HCT116 (cell line): ENCODE data around the gene GRM3. TPM values are rescaled to one million over a fixed set of nuclear protein-coding genes. Genes with fewer than 3 reads are reported as not detected.

Source experiments
- ATAC-seq: fragments of 200-7000 bp; cut with Tn5 transposase; 2 replicates; pipeline ENCODE4 v1.9.1; 2020; ENCODE audit warnings: mild to moderate bottlenecking, moderate library complexity
- BruUV-seq: library from RNA; stranded (reverse); fragments of 400-500 nt; replicated peaks from 2 replicates; lab custom pipeline; 2021; lab: Mats Ljungman, UMichigan
- CTCF ChIA-PET: fragments of 300-600 bp; sonication (Branson Sonifier 250); formaldehyde crosslinking; loops from one replicate; lab custom pipeline; 2021; ENCODE audit warnings: antibody characterized with exemption; lab: Charles Lee
- POLR2A ChIA-PET: fragments of 300-600, 350-600 bp; sonication (Branson Sonifier 250); formaldehyde crosslinking; loops from one replicate; lab custom pipeline; 2021; ENCODE audit warnings: antibody characterized with exemption; lab: Charles Lee
- RAD21 ChIA-PET, 2 experiments: fragments of 300-600 bp; sonication (Branson Sonifier 250); formaldehyde crosslinking; loops; one replicate each; lab custom pipeline; 2023; ENCODE audit warnings: low total read pairs in 2 of 2; ENCODE audit not compliant: uncharacterized antibody in 2 of 2, unreplicated experiment in 2 of 2, low non-redundant PET in 1 of 2; lab: Charles Lee
- DNase-seq: peaks from one replicate; pipeline ENCODE4 v3.0.0-alpha.2; 2010; ENCODE audit warnings: low read depth, low spot score
- H2AFZ ChIP-seq: fragments of 200-600 bp; shearing (Covaris generic), sonication (generic); 2 replicates; pipeline ENCODE4 v1.6.1; 2017; ENCODE audit warnings: low read depth, mixed run types, mixed read lengths, antibody characterized with exemption, low read length; ENCODE audit not compliant: poor library complexity, severe bottlenecking
- H3K27ac ChIP-seq: 2 replicates; pipeline ENCODE4 v1.5.1; 2012; ENCODE audit warnings: low read depth, low read length
- H3K27me3 ChIP-seq: fragments of 200-600 bp; sonication (generic); 2 replicates; pipeline ENCODE4 v1.6.1; 2016; ENCODE audit warnings: mixed run types, low read length, mixed read lengths; ENCODE audit not compliant: insufficient read depth
- H3K36me3 ChIP-seq, 2 experiments: fragments of 200-500 bp in 1 of 2; fragments of 200-600 bp in 1 of 2; sonication (Bioruptor generic) in 1 of 2; sonication (generic) in 1 of 2; 2 replicates each; pipeline versions ENCODE4 v1.5.1 to v1.6.1; 2014 to 2016; ENCODE audit warnings: low read length in 2 of 2, inconsistent platforms in 1 of 2, mixed read lengths in 1 of 2, mixed run types in 1 of 2; ENCODE audit not compliant: insufficient read depth in 2 of 2, control insufficient read depth in 1 of 2
- H3K4me1 ChIP-seq, 2 experiments: fragments of 200-600 bp in 1 of 2; sonication (generic) in 1 of 2; 2 replicates each; pipeline versions ENCODE4 v1.5.1 to v1.6.1; 2012 to 2017; ENCODE audit warnings: low read length in 2 of 2, inconsistent platforms in 1 of 2, mild to moderate bottlenecking in 1 of 2, mixed read lengths in 1 of 2, mixed run types in 1 of 2, moderate library complexity in 1 of 2; ENCODE audit not compliant: insufficient read depth in 2 of 2, control insufficient read depth in 1 of 2
- H3K4me2 ChIP-seq: fragments of 200-600 bp; sonication (generic); 2 replicates; pipeline ENCODE4 v1.6.1; 2017; ENCODE audit warnings: mixed run types, low read length, mixed read lengths
- H3K4me3 ChIP-seq, 2 experiments: fragments of 200-600 bp in 1 of 2; sonication (generic) in 1 of 2; replicated peaks in 1 of 2; 2 replicates each; pipeline ENCODE4 v1.5.1; 2011 to 2016; ENCODE audit warnings: low read length in 2 of 2, control low read depth in 1 of 2, low read depth in 1 of 2, mild to moderate bottlenecking in 1 of 2, mixed read lengths in 1 of 2, mixed run types in 1 of 2
- H3K79me2 ChIP-seq: fragments of 200-600 bp; sonication (generic); 2 replicates; pipeline ENCODE4 v1.6.1; 2017; ENCODE audit warnings: mild to moderate bottlenecking, mixed run types, low read length, moderate library complexity, mixed read lengths; ENCODE audit not compliant: insufficient read depth
- H3K9ac ChIP-seq: fragments of 200-600 bp; sonication (generic); 2 replicates; pipeline ENCODE4 v1.6.1; 2016; ENCODE audit warnings: low read length, mixed read lengths
- H3K9me2 ChIP-seq: fragments of 200-600 bp; sonication (generic), shearing (Covaris generic); 2 replicates; pipeline ENCODE4 v1.6.1; 2017; ENCODE audit warnings: mixed run types, mild to moderate bottlenecking, moderate library complexity; ENCODE audit not compliant: insufficient read depth
- H3K9me3 ChIP-seq, 2 experiments: fragments of 200-500 bp in 1 of 2; fragments of 200-600 bp in 1 of 2; sonication (Bioruptor generic) in 1 of 2; sonication (generic) in 1 of 2; 2 replicates each; pipeline ENCODE4 v1.6.1; 2014 to 2017; ENCODE audit warnings: low read length in 2 of 2, mixed read lengths in 2 of 2, inconsistent platforms in 1 of 2, low read depth in 1 of 2, mild to moderate bottlenecking in 1 of 2, mixed run types in 1 of 2, moderate library complexity in 1 of 2; ENCODE audit not compliant: control insufficient read depth in 1 of 2, insufficient read depth in 1 of 2
- H4K20me1 ChIP-seq: fragments of 200-600 bp; sonication (generic), shearing (Covaris generic); 2 replicates; pipeline ENCODE4 v1.6.1; 2017; ENCODE audit warnings: mixed run types, mild to moderate bottlenecking, moderate library complexity; ENCODE audit not compliant: insufficient read depth
- CBX3 ChIP-seq: IDR thresholded peaks from 2 replicates; pipeline ENCODE4 v1.6.1; 2012; ENCODE audit warnings: low read depth
- CEBPB ChIP-seq: IDR thresholded peaks from 2 replicates; pipeline ENCODE4 v1.6.1; 2012; ENCODE audit warnings: low read depth
- ELF1 ChIP-seq: IDR thresholded peaks from 2 replicates; pipeline ENCODE4 v1.6.1; 2012; ENCODE audit warnings: low read depth, borderline replicate concordance
- EZH2phosphoT487 ChIP-seq: fragments of 200-600 bp; IDR thresholded peaks from 2 replicates; pipeline ENCODE4 v1.6.1; 2018; ENCODE audit warnings: antibody characterized with exemption, borderline replicate concordance
- FOSL1 ChIP-seq: IDR thresholded peaks from 2 replicates; pipeline ENCODE4 v1.6.1; 2012; ENCODE audit warnings: low read depth
- JUND ChIP-seq: IDR thresholded peaks from 2 replicates; pipeline ENCODE4 v1.6.1; 2012
- POLR2A ChIP-seq: IDR thresholded peaks from 2 replicates; pipeline ENCODE4 v1.7.0; 2011; ENCODE audit warnings: borderline replicate concordance; ENCODE audit not compliant: insufficient read depth, insufficient read length; ENCODE audit errors: extremely low read depth
- POLR2AphosphoS5 ChIP-seq: IDR thresholded peaks from 2 replicates; pipeline ENCODE4 v1.6.1; 2011; ENCODE audit warnings: mild to moderate bottlenecking, low read depth, low read length, moderate library complexity
- RAD21 ChIP-seq: IDR thresholded peaks from 2 replicates; pipeline ENCODE4 v1.6.1; 2012; ENCODE audit warnings: low read depth, mild to moderate bottlenecking
- SIN3A ChIP-seq: IDR thresholded peaks from 2 replicates; pipeline ENCODE4 v1.6.1; 2012; ENCODE audit warnings: low read depth
- SP1 ChIP-seq: IDR thresholded peaks from 2 replicates; pipeline ENCODE4 v1.6.1; 2012; ENCODE audit warnings: low read depth
- SRF ChIP-seq: IDR thresholded peaks from 2 replicates; pipeline ENCODE4 v1.6.1; 2012; ENCODE audit warnings: low read depth
- TCF7L2 ChIP-seq: IDR thresholded peaks from 2 replicates; pipeline ENCODE4 v1.7.0; 2011; ENCODE audit warnings: borderline replicate concordance, inconsistent platforms; ENCODE audit not compliant: insufficient read depth, insufficient read length; ENCODE audit errors: extremely low read depth
- YY1 ChIP-seq: IDR thresholded peaks from 2 replicates; pipeline ENCODE4 v1.6.1; 2011; ENCODE audit warnings: low read length, low read depth, moderate library complexity, mild to moderate bottlenecking; ENCODE audit not compliant: insufficient replicate concordance; ENCODE audit errors: extremely low read depth
- ZFX ChIP-seq: fragments of 450-650 bp; IDR thresholded peaks from 2 replicates; pipeline ENCODE4 v1.6.1; 2017
- intact Hi-C: fragments of 100-400 bp; cut with micrococcal nuclease; formaldehyde crosslinking; loops from 2 replicates; pipeline ENCODE4 v1.10.0; 2022
- total RNA-seq: library from RNA; stranded (reverse); gene quantifications from one replicate; pipeline ENCODE4 v1.2.1, GENCODE V29; 2021; ENCODE audit not compliant: unreplicated experiment
- TF ChIP-seq, protein P1 (sequence below): IDR thresholded peaks from 2 replicates; pipeline ENCODE4 v1.6.1; 2012
- TF ChIP-seq, protein P2 (sequence below): IDR thresholded peaks from 2 replicates; pipeline ENCODE4 v1.6.1; 2012; ENCODE audit warnings: low read depth
- TF ChIP-seq, protein P3 (sequence below), 3 experiments: fragments of 200-600 bp in 1 of 3; sonication (generic) in 1 of 3; IDR thresholded peaks in 2 of 3; conservative IDR thresholded peaks in 1 of 3; 2 replicates each; pipeline ENCODE4 v1.5.1; 2012 to 2017; ENCODE audit warnings: low read depth in 2 of 3, low read length in 2 of 3, antibody characterized with exemption in 1 of 3, borderline replicate concordance in 1 of 3, control low read depth in 1 of 3, mild to moderate bottlenecking in 1 of 3, mixed read lengths in 1 of 3, mixed run types in 1 of 3, moderate library complexity in 1 of 3; ENCODE audit not compliant: insufficient read depth in 1 of 3
- TF ChIP-seq, protein P4 (sequence below): IDR thresholded peaks from 2 replicates; pipeline ENCODE4 v1.6.1; 2012

Gene GRM3
- total RNA-seq, 1 experiment from 2014 or later: not detected

DNA sequence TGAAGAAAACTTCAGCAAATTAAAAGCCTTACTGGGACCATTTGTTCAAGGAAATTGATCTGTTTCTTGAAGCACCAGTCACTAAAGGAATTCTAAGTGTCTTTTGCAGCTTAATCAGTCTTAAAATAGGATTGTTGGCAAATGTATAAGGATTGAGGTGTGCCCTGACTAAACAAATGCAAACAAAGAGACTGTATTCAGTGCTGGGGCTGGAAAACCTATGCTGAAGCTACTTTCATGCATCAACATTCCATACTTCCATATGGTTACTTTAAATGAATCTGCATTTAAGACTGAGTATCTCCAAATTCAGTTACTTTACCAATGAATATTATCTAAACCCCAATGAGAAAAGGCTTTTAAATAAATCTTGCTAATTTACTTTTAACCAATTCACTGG is 232.4 kb downstream of the GRM3 start:
- ChIA-PET CTCF (no interaction called here), RAD21 (no interaction called here), POLR2A (no interaction called here)
- H4K20me1 ChIP-seq: no peaks in the 10 kb centered on the region
- no peaks in the 10 kb centered on the region for H3K4me1 ChIP-seq
- H3K9me3 ChIP-seq: no peaks in the 10 kb centered on the region
- H2AFZ ChIP-seq: no peak overlapping the region
- H3K27ac ChIP-seq: no peak overlapping the region
- H3K9ac ChIP-seq: no peak overlapping the region
- ATAC-seq (no peak), DNase-seq (no peak)
- intact Hi-C loops: no loop called here
- BruUV-seq: no TSS peak
- no peaks in the 10 kb centered on the region for H3K27me3 ChIP-seq
- no peaks in the 10 kb centered on the region for H3K79me2 ChIP-seq
- TF ChIP-seq RAD21 (no peak), CBX3 (no peak), ELF1 (no peak), FOSL1 (no peak), TCF7L2 (no peak), YY1 (no peak), ZFX (no peak), EZH2phosphoT487 (no peak), CEBPB (no peak), JUND (no peak), SP1 (no peak), POLR2AphosphoS5 (no peak), POLR2A (no peak), SRF (no peak), SIN3A (no peak)
- TF ChIP-seq, protein P1, sequence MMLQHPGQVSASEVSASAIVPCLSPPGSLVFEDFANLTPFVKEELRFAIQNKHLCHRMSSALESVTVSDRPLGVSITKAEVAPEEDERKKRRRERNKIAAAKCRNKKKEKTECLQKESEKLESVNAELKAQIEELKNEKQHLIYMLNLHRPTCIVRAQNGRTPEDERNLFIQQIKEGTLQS: no peak
- TF ChIP-seq, protein P2, sequence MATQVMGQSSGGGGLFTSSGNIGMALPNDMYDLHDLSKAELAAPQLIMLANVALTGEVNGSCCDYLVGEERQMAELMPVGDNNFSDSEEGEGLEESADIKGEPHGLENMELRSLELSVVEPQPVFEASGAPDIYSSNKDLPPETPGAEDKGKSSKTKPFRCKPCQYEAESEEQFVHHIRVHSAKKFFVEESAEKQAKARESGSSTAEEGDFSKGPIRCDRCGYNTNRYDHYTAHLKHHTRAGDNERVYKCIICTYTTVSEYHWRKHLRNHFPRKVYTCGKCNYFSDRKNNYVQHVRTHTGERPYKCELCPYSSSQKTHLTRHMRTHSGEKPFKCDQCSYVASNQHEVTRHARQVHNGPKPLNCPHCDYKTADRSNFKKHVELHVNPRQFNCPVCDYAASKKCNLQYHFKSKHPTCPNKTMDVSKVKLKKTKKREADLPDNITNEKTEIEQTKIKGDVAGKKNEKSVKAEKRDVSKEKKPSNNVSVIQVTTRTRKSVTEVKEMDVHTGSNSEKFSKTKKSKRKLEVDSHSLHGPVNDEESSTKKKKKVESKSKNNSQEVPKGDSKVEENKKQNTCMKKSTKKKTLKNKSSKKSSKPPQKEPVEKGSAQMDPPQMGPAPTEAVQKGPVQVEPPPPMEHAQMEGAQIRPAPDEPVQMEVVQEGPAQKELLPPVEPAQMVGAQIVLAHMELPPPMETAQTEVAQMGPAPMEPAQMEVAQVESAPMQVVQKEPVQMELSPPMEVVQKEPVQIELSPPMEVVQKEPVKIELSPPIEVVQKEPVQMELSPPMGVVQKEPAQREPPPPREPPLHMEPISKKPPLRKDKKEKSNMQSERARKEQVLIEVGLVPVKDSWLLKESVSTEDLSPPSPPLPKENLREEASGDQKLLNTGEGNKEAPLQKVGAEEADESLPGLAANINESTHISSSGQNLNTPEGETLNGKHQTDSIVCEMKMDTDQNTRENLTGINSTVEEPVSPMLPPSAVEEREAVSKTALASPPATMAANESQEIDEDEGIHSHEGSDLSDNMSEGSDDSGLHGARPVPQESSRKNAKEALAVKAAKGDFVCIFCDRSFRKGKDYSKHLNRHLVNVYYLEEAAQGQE: no peak
- TF ChIP-seq, protein P3, sequence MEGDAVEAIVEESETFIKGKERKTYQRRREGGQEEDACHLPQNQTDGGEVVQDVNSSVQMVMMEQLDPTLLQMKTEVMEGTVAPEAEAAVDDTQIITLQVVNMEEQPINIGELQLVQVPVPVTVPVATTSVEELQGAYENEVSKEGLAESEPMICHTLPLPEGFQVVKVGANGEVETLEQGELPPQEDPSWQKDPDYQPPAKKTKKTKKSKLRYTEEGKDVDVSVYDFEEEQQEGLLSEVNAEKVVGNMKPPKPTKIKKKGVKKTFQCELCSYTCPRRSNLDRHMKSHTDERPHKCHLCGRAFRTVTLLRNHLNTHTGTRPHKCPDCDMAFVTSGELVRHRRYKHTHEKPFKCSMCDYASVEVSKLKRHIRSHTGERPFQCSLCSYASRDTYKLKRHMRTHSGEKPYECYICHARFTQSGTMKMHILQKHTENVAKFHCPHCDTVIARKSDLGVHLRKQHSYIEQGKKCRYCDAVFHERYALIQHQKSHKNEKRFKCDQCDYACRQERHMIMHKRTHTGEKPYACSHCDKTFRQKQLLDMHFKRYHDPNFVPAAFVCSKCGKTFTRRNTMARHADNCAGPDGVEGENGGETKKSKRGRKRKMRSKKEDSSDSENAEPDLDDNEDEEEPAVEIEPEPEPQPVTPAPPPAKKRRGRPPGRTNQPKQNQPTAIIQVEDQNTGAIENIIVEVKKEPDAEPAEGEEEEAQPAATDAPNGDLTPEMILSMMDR (IDR thresholded peaks at IDR 0.05 in 2 of 3, conservative IDR thresholded peaks at IDR 0.05 in 1 of 3; ENCODE audit: borderline replicate concordance in 1 of 3, insufficient read depth in 1 of 3, low read depth in 2 of 3, low read length in 2 of 3): no peak
- TF ChIP-seq, protein P4, sequence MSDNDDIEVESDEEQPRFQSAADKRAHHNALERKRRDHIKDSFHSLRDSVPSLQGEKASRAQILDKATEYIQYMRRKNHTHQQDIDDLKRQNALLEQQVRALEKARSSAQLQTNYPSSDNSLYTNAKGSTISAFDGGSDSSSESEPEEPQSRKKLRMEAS: no peak
- H3K9me2 ChIP-seq: no peaks in the 10 kb centered on the region
- H3K36me3 ChIP-seq: no peaks in the 10 kb centered on the region
- H3K4me3 ChIP-seq: no peak overlapping the region
- H3K4me2 ChIP-seq: no peak overlapping the region
